GM12878 (cell line): Measurements from ENCODE around the gene DPH7. TPM values are rescaled to one million over a fixed set of nuclear protein-coding genes. Genes with fewer than 3 reads are reported as not detected.
A peak's percentile ranks its signal among the peaks of the same experiment; 100 is the strongest.

Source experiments
- BCLAF1 ChIP-seq: fragments of 450-650 bp; IDR thresholded peaks from 2 replicates; pipeline ENCODE4 v1.6.1; 2017; ENCODE audit warnings: antibody characterized with exemption, mild to moderate bottlenecking, moderate library complexity
- CBX3 ChIP-seq: fragments of 200-600 bp; sonication (generic); IDR thresholded peaks from 2 replicates; pipeline ENCODE4 v1.6.1; 2016; ENCODE audit warnings: low read depth, borderline replicate concordance
- GATAD2B ChIP-seq: fragments of 450-650 bp; conservative IDR thresholded peaks from 2 replicates; pipeline ENCODE4 v1.6.1; 2017; ENCODE audit warnings: low read depth, mild to moderate bottlenecking, moderate library complexity
- IRF3 ChIP-seq: fragments of 450-650 bp; IDR thresholded peaks from 2 replicates; pipeline ENCODE4 v1.6.1; 2014; ENCODE audit warnings: mild to moderate bottlenecking
- JUND ChIP-seq: IDR thresholded peaks from 2 replicates; pipeline ENCODE4 v1.6.1; 2012; ENCODE audit warnings: low read depth, mild to moderate bottlenecking, low read length, improper control_type of control experiment, moderate library complexity
- MTA3 ChIP-seq: IDR thresholded peaks from 2 replicates; pipeline ENCODE4 v1.6.1; 2012; ENCODE audit warnings: low read length, inconsistent platforms, borderline replicate concordance
- NFYB ChIP-seq: IDR thresholded peaks from 2 replicates; pipeline ENCODE4 v1.6.1; 2011; ENCODE audit warnings: low read depth, mild to moderate bottlenecking, low read length, improper control_type of control experiment, moderate library complexity; ENCODE audit not compliant: insufficient read depth
- PML ChIP-seq: IDR thresholded peaks from 2 replicates; pipeline ENCODE4 v1.6.1; 2012; ENCODE audit warnings: low read length, inconsistent platforms
- STAT1 ChIP-seq: fragments of 450-650 bp; conservative IDR thresholded peaks from 2 replicates; pipeline ENCODE4 v1.6.1; 2014; ENCODE audit warnings: antibody characterized with exemption, mild to moderate bottlenecking
- TCF3 ChIP-seq: IDR thresholded peaks from 2 replicates; pipeline ENCODE4 v1.6.1; 2012; ENCODE audit warnings: low read depth, mild to moderate bottlenecking, low read length, borderline replicate concordance; ENCODE audit not compliant: insufficient read depth
- ZNF207 ChIP-seq: fragments of 450-650 bp; IDR thresholded peaks from 2 replicates; pipeline ENCODE4 v1.6.1; 2014; ENCODE audit warnings: antibody characterized with exemption, mild to moderate bottlenecking, borderline replicate concordance
- ZSCAN29 ChIP-seq: fragments of 450-650 bp; IDR thresholded peaks from 2 replicates; pipeline ENCODE4 v1.6.1; 2017; ENCODE audit warnings: mild to moderate bottlenecking, moderate library complexity
- polyA plus RNA-seq, 11 experiments: library from polyadenylated mRNA; depleted of rRNA in 4 of 11; unstranded in 6 of 11; stranded (reverse) in 5 of 11; fragments of >200 nt; fragmentation: Nextera tagmentation in 4 of 11; fragmentation: Illumina TruSeq in 1 of 11; extraction: Ambion mirVana in 4 of 11; extraction: Trizol in 1 of 11; gene quantifications; 1 replicate in 1 of 11; 2 replicates in 10 of 11; pipeline versions ENCODE4 v1.2.1 to v1.2.3, GENCODE V29; 2011 to 2016; ENCODE audit warnings: inconsistent platforms in 2 of 11, missing spikeins in 2 of 11, low read depth in 1 of 11
- total RNA-seq, 4 experiments: library from RNA; depleted of rRNA in 3 of 4; stranded (reverse); fragments of >200 nt in 3 of 4; fragmentation: Illumina TruSeq in 1 of 4; extraction: Trizol in 1 of 4; gene quantifications; 2 replicates each; pipeline versions ENCODE4 v1.2.1 to v1.2.3, GENCODE V29; 2013 to 2021
- TF ChIP-seq, protein P1 (sequence below): IDR thresholded peaks from 2 replicates; pipeline ENCODE4 v1.6.1; 2011; ENCODE audit warnings: borderline replicate concordance, low read depth, mild to moderate bottlenecking, moderate library complexity, low read length; ENCODE audit not compliant: insufficient read depth, poor library complexity, severe bottlenecking
- TF ChIP-seq, protein P2 (sequence below): fragments of 450-650 bp; IDR thresholded peaks from 2 replicates; pipeline ENCODE4 v1.6.1; 2017; ENCODE audit warnings: mild to moderate bottlenecking, moderate library complexity
- TF ChIP-seq, protein P3 (sequence below): fragments of 450-650 bp; IDR thresholded peaks from 2 replicates; pipeline ENCODE4 v1.6.1; 2018; ENCODE audit warnings: borderline replicate concordance, mild to moderate bottlenecking; ENCODE audit not compliant: partially characterized antibody

DPH7 gene
- total and polyA plus RNA-seq, 10 of the 15 experiments (the other 5 are each of a cell fraction or from before 2014, with no cell fraction given): 8.7 to 40.0 (median 28.1) TPM

- no peak for TF ChIP-seq ZNF207
- no peak for TF ChIP-seq NFYB
- peak; percentile 68; the same call in 1 of the 2 replicates for TF ChIP-seq STAT1
- TF ChIP-seq, protein P1, sequence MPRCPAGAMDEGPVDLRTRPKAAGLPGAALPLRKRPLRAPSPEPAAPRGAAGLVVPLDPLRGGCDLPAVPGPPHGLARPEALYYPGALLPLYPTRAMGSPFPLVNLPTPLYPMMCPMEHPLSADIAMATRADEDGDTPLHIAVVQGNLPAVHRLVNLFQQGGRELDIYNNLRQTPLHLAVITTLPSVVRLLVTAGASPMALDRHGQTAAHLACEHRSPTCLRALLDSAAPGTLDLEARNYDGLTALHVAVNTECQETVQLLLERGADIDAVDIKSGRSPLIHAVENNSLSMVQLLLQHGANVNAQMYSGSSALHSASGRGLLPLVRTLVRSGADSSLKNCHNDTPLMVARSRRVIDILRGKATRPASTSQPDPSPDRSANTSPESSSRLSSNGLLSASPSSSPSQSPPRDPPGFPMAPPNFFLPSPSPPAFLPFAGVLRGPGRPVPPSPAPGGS: no peak
- no peak for TF ChIP-seq ZSCAN29
- TF ChIP-seq, protein P2, sequence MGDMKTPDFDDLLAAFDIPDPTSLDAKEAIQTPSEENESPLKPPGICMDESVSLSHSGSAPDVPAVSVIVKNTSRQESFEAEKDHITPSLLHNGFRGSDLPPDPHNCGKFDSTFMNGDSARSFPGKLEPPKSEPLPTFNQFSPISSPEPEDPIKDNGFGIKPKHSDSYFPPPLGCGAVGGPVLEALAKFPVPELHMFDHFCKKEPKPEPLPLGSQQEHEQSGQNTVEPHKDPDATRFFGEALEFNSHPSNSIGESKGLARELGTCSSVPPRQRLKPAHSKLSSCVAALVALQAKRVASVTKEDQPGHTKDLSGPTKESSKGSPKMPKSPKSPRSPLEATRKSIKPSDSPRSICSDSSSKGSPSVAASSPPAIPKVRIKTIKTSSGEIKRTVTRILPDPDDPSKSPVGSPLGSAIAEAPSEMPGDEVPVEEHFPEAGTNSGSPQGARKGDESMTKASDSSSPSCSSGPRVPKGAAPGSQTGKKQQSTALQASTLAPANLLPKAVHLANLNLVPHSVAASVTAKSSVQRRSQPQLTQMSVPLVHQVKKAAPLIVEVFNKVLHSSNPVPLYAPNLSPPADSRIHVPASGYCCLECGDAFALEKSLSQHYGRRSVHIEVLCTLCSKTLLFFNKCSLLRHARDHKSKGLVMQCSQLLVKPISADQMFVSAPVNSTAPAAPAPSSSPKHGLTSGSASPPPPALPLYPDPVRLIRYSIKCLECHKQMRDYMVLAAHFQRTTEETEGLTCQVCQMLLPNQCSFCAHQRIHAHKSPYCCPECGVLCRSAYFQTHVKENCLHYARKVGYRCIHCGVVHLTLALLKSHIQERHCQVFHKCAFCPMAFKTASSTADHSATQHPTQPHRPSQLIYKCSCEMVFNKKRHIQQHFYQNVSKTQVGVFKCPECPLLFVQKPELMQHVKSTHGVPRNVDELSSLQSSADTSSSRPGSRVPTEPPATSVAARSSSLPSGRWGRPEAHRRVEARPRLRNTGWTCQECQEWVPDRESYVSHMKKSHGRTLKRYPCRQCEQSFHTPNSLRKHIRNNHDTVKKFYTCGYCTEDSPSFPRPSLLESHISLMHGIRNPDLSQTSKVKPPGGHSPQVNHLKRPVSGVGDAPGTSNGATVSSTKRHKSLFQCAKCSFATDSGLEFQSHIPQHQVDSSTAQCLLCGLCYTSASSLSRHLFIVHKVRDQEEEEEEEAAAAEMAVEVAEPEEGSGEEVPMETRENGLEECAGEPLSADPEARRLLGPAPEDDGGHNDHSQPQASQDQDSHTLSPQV: no peak
- no peak for TF ChIP-seq TCF3
- TF ChIP-seq PML: no peak
- TF ChIP-seq GATAD2B: peak; percentile 96
- TF ChIP-seq, protein P3, sequence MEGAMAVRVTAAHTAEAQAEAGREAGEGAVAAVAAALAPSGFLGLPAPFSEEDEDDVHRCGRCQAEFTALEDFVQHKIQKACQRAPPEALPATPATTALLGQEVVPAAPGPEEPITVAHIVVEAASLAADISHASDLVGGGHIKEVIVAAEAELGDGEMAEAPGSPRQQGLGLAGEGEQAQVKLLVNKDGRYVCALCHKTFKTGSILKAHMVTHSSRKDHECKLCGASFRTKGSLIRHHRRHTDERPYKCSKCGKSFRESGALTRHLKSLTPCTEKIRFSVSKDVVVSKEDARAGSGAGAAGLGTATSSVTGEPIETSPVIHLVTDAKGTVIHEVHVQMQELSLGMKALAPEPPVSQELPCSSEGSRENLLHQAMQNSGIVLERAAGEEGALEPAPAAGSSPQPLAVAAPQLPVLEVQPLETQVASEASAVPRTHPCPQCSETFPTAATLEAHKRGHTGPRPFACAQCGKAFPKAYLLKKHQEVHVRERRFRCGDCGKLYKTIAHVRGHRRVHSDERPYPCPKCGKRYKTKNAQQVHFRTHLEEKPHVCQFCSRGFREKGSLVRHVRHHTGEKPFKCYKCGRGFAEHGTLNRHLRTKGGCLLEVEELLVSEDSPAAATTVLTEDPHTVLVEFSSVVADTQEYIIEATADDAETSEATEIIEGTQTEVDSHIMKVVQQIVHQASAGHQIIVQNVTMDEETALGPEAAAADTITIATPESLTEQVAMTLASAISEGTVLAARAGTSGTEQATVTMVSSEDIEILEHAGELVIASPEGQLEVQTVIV: no peak
- TF ChIP-seq CBX3: no peak
- no peak for TF ChIP-seq JUND
- no peak for TF ChIP-seq MTA3
- no peak for TF ChIP-seq BCLAF1
- TF ChIP-seq IRF3: no peak
Observed at GRCh38 chr9:137605121-137606004, 26.6 kb upstream of the DPH7 start, which contains the start of gene ARRDC1 (continued).
